Eye (tissue), 1 donor: ENCODE data around the gene TOM1.
A peak's percentile ranks its signal among the peaks of the same experiment; 100 is the strongest.

Experiments
- DNase-seq: peaks from one replicate; pipeline ENCODE4 v3.0.0-alpha.2; 2015

Gene TOM1

GRCh38 chr22:35307892-35308291 is 8.2 kb downstream of the TOM1 start:
- DNase-seq, result no peak

GRCh38 chr22:35308480-35309021 is 8.9 kb downstream of the TOM1 start:
- DNase-seq, result no peak

GRCh38 chr22:35310556-35311550 is 11.2 kb downstream of the TOM1 start:
- peak; percentile 23 for DNase-seq

GRCh38 chr22:35311551-35311999 is 11.9 kb downstream of the TOM1 start:
- DNase-seq, result no peak

DNA sequence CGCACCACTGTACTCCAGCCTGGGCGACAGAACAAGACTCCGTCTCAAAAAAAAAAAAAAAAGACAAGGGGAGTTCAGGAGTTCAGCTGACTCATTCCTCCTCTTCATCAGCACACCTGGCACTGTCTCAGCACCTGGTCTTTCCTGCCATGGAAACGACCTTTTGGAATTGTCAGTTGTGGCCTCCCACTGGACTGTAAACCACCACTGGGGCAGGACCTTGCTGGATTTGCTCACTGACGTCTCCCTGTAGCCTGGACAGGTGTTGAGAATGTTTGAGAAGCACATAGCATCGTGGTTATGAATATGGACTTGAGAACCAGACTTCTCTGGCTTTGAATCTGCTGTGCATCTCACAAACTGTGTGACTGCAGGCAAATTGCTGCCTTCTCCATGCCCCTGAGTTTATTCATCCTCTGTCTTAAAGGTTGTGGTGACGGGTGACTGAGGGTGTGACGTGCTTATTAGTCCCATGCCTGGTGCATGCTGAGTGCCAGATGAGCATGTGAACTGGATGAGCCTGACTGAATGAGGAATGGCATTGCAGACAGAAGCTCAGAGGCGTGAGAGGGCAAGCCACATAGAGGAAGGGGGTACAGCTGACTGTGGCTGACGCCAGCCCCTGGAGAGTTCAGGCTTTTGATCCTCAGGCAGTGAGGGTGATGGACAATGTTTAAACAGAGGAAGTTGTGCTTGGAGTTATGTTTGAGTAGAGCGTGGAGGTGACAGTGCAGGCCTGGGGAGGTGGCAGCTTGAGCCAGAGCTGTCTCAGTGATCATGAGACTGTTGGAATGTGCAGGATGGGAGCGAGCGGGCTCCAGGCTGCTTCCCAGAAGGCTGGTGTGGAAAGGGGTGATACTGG is 12.7 kb downstream of the TOM1 start:
- DNase-seq, result peak; percentile 40

DNA sequence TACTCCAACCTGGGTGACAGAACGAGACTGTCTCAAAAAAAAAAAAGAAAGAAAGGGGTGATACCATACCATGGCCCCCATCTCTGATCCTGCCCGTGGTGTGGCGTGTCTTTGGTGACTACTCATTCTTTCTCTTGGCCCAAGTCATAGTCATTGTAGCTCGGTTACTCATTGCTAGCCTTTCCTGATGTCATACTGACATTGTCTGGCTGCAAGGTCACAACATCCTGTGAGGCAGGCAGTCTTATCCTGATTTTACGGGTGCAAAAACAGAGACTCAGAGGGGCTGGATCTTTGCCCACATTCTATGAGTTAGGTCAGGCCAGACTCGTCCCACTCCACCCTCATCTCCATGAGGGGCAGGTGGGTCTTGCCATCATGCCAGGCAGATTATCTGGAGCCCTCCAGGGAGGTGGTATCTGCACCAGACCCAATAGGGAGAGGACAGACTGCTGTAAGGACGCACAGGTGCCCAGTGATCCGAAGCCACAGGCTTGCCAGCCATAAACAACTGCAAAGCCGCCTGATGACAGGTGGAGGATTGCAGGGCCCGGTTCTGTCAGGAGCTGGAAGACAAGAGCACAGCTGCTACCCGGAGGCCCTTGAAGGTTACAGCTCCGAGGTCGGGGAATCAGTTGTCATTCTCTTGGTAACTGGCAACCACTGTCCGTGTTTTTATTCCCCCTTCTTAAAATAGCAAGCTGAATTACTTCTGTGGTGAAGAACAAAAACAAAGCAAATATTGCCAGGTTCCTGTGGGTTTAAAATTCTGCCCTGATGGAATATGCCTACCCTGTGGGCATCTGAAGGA is 13.8 kb downstream of the TOM1 start:
- DNase-seq, result peak; percentile 48

- DNase-seq, result no peak
These were observed 14.7 kb downstream of the TOM1 start for GRCh38 chr22:35314161-35314942.

DNA sequence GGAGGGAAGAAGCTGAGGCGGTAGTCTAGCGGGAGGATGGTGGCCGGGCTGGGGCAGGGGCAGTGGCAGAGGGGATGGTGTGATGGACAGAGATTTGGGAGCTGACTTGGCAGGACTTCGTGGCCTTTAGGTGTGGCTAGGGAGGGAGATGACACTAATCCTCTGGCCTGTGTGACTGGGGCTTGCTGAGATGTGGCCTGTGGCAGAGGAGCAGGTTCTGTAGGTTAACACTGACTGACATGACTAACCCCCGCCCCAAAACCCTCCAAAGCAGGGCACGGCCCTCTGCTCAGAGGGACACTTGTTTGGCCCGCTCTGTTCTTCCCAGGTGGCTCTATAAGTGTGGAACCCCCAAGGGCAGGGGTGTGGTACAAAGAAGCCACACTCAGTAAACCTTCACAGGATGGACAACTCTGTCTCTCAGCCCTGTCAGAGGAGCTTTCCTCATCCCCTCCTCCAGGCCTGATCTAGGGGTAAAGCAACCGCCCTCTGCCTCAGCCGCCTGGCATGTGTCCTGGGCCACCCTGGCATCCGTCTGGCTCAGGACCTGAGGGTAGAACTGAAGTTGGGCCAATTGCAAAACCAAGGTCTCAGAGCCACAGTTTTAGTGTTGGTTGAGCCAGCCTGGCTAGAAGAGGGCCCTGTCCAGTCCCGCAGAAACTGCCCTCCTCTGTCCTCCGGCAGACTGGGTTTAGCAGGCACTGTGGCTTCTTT is 15.6 kb downstream of the TOM1 start:
- no peak for DNase-seq

DNA sequence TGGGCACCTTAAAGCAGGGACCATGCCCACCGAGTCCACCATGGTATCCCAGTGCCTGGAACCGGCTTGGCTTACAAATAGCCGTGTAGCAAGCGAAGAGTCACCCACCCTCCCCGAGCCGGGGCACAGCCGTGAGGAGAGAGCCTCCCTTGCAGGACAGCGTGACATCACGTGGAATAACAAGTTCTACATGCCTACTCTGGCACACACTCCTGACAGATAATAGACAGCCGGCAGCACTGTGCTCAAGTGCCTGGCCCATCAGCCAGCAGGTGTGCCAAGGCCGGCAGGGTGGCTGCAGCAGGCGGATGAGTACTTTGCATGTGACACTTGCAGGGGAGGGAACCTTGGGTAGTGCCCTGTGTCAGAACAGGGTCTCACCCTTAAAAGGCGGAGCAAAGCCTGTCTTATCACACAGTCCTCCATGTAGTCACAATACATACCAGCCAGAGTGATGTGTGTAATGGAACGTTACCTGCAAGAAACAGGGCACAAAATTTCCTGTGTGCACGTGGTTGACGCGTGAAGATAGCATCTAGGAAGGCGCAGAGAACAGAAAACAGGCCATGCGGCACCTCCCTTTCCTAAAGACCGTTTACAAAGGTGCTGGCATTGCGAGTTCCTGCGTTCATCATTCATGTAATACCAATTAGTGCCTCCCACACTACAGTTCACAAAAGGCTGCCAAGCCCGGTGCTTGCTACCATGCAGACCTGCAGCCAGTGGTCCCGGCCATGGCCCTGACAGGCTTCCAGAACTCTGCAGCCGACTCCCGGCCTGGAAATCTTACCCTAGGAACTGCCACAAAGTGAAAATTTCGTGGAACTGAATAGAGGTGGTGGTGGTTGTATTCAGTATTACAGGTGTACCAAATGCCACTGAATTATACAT is 16.4 kb downstream of the TOM1 start:
- no peak for DNase-seq

DNA sequence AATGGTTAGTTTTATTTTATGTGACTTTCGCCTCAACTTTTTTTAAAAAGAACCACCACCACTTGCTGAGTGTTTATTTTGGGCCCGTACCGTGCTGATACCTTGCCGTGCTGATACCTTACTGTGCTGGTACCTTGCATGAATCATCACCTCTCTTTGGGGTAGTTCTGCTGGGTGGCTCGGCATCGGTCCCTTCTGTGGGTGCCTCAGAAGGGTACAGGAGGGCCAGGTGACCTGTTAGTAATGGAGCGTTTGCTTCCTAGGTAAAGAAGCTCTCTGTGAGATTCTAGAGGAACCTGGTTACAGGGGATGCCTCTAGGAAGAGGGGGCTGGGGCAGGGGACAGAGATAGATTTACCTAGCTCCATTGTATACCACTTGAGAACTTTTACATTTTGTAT is 17.1 kb downstream of the TOM1 start:
- no peak for DNase-seq

- no peak for DNase-seq
These were observed 18.1 kb downstream of the TOM1 start for GRCh38 chr22:35317680-35318290.

DNA sequence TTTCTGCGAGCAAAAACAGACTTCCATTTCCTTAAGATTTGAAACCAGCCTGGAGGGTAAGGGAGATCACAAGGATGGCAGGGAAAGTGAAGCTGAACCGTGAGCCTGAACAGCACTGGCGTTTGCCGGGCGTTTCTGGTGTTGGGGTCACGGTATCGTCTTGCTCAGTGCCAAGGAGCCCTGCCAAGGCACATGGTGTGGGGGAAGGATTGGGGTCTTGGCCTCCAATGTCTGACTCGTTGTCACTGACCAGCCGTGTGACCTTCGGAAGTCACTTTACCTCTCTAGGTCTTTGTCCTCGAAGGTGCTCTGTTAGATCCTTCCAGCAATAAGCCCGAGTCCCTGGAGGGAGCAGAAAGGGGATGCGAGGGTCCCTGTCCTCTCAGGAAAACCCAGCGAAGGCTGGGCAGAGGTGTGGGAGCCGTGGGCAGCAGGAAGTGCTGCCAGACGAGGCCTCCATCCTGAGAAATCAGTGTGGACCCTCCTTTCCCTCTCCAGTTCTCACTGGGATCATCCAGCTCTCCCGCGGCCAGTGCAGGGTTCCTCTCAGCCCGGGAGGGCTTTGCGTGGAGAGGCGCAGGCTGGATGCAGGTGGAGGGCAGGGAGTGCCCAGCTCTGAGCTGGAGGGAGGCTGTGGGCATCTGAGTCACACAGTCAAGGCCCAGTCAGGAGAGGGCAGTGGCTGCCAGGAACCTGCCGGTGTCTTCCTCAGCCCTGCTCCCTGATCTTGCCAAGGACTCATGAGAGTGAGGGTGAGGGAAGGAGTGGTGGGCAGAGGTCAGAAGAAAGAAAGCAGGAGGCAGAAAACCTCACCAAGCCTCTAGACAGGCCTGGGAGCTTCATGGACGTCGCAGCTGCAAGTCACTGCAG is 18.9 kb downstream of the TOM1 start:
- no peak for DNase-seq

DNA sequence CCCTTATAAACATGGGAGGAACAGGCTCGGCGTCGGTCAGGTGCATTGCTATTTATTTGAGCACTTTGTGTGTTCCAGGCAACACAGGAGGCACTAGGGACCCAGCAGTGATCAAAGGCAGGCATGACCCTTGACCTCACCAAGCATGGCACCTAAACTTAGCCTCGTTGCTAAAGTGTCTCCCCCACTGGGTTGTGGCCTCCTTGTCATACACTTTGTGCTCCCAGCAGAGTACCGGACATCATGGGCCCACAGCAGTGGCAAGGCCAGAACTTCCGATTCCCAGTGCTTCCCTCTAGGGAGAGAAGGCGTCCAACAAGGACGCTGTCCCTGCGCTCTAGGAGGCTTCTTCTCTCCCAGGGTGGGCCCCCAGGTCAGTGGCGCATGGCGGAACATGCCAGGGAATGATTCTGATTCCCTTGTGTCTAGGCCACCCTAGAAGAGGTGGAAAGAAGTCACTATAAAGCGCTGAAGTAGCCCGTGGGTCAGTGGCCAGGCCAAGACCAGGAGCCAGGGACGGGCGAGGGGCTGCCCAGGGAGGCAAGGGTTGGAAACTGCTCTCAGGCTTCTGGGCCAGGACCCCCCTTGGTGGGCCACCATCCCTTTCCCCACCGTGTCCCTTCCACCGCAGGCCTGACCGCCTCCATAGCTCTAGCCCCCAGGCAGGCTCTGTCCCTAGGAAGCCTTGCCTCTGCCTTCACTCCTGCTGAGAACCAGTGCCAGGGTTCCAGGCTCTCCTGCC is 19.7 kb downstream of the TOM1 start:
- no peak for DNase-seq

DNA sequence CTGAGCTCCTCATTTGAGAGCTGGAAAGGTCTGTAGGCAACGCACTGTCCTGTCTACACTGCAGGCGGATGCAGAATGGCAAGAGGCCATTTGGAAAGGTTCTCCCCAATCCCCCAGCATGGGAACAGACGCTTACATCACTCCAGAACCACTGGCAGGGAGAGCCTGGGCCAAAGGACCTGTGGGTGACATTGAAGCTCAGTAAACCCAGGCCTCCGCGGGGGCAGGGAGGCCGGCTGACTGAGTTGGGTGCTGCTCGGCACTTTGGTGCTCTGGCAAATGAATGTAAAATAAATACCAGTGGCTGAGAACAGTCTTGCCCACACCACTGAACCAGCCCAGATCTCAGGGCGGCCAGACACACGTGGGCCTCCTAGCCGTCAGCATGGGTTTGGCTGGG is 22.4 kb downstream of the TOM1 start:
- DNase-seq, result no peak

DNA sequence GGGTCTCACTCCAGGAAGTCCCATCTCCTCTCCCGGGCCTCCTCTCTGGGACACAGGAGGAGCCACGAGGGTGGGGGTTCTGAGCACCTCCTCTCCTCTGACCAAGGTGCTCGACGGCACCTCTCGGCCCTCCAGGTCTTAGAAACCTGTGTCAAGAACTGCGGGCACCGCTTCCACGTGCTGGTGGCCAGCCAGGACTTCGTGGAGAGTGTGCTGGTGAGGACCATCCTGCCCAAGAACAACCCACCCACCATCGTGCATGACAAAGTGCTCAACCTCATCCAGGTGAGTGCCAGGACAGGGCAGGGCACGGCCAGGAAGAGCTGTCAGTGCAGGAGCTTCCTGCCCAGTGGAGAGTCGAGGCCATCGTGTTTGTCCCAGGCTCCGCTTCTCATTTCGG is 23.2 kb downstream of the TOM1 start:
- no peak for DNase-seq

DNA sequence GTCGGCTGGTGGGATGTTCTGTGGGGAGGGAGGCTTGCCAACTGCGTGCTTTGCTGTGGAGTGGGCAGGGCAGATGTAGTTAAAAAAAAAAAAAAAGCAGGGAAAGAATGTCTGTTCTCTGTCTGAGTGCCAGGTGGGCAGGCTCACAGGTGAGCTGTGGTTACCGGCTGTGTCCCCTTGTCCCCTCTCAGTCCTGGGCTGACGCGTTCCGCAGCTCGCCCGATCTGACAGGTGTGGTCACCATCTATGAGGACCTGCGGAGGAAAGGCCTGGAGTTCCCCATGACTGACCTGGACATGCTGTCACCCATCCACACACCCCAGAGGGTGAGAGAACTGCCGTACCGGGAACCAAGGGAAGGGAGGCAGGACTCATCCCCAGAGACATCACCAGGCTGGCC is 23.6 kb downstream of the TOM1 start:
- DNase-seq, result no peak

DNA sequence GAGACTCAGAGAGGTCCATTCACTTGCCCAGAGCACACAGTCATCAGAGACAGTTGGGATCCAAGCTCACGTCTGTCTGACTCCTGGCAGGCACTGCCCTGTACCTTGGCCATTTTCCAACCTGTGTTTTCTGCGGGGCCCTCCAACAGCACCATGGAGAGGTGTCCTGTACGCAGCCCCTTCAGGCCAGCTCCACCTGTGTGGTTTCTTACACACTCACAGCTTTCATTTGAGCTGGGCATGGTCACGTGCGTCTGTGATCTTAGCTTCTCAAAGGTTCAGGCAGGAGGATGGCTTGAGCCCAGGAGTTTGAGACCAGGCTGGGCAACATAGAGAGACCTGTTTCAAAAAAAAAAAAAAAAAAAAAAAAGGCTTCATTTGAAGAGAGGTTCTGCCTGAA is 24.4 kb downstream of the TOM1 start:
- no peak for DNase-seq

DNA sequence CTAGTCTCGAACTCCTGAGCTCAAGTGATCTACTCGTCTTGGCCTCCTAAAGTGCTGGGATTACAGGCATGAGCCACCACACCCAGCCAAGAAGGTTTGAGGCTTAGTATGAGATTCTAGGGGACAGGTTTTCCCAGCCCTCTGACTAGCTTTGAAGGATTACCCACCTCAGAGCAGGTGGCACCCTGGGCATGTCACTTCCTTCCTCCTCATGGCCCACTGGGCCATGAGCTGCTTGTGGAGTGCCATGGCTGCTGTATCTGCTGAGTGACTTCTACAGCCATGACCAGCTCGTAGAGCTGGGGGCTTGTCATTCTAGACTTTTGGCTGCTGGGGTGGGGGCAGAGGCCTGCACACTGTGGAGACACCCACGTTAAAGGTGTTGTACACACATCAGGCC is 25.1 kb downstream of the TOM1 start:
- DNase-seq, result no peak
